ENCODE data around the gene ACAP2.
"Not testable (repeated sequence)": the region's sequence is repeated elsewhere in the genome, so short reads cannot be mapped to it uniquely, and the experiment has no call there.

ACAP2 gene

GRCh38 chr3:195386739-195387138 is 56.1 kb downstream of the ACAP2 start:
- no peak for DNase-seq

GRCh38 chr3:195385526-195385925 is 57.3 kb downstream of the ACAP2 start:
- no peak for DNase-seq

GRCh38 chr3:195384952-195385351 is 57.9 kb downstream of the ACAP2 start:
- no peak for DNase-seq

GRCh38 chr3:195372220-195372619 is 70.6 kb downstream of the ACAP2 start:
- DNase-seq, result no peak

- DNase-seq, result no peak
These were observed 76.5 kb downstream of the ACAP2 start for GRCh38 chr3:195366200-195366925.

- no peak for DNase-seq
These were observed 77.4 kb downstream of the ACAP2 start for GRCh38 chr3:195365371-195365770.

- not testable (repeated sequence) for DNase-seq
These were observed 85.0 kb downstream of the ACAP2 start for GRCh38 chr3:195357797-195358196.

- no peak for DNase-seq
These were observed 86.4 kb downstream of the ACAP2 start for GRCh38 chr3:195356151-195357086.

GRCh38 chr3:195354009-195354408 is 88.8 kb downstream of the ACAP2 start:
- not testable (repeated sequence) for DNase-seq

GRCh38 chr3:195352895-195353488 is 89.8 kb downstream of the ACAP2 start:
- no peak for DNase-seq

- DNase-seq, result no peak
These were observed 94.2 kb downstream of the ACAP2 start for GRCh38 chr3:195348426-195349115.

GRCh38 chr3:195337747-195338146 is 105.1 kb downstream of the ACAP2 start:
- DNase-seq, result no peak

- no peak for DNase-seq
These were observed 107.9 kb downstream of the ACAP2 start for GRCh38 chr3:195334967-195335366.

- no peak for DNase-seq
These were observed 123.8 kb downstream of the ACAP2 start for GRCh38 chr3:195319060-195319459.

GRCh38 chr3:195312714-195313113 is 130.1 kb downstream of the ACAP2 start:
- no peak for DNase-seq

- no peak for DNase-seq
These were observed 135.1 kb downstream of the ACAP2 start for GRCh38 chr3:195307711-195308110.

GRCh38 chr3:195306369-195306768 is 136.5 kb downstream of the ACAP2 start:
- DNase-seq, result no peak

- DNase-seq, result no peak
These were observed 140.4 kb downstream of the ACAP2 start for GRCh38 chr3:195302431-195302830.

- no peak for DNase-seq
These were observed 145.4 kb downstream of the ACAP2 start for GRCh38 chr3:195297446-195297845.

GRCh38 chr3:195296662-195297061 is 146.2 kb downstream of the ACAP2 start:
- DNase-seq, result no peak

GRCh38 chr3:195291121-195291520 is 151.7 kb downstream of the ACAP2 start:
- no peak for DNase-seq

- not testable (repeated sequence) for DNase-seq
These were observed 152.2 kb downstream of the ACAP2 start for GRCh38 chr3:195290643-195291042.
